Glomerular endothelial cell (primary cell): ENCODE measurements around the gene TMEM17. TPM values are rescaled to one million over a fixed set of nuclear protein-coding genes. Genes with fewer than 3 reads are reported as not detected.

ENCODE experiments used
- DNase-seq: peaks from one replicate; pipeline ENCODE4 v3.0.0-alpha.2; 2011; ENCODE audit warnings: low read depth, low spot score; ENCODE audit errors: extremely low read depth
- total RNA-seq: library from RNA; depleted of rRNA; stranded (reverse); fragments of >200 nt; gene quantifications from 2 replicates; pipeline ENCODE4 v1.2.3, GENCODE V29; 2015

The TMEM17 gene
- total RNA-seq, 1 donor from 2014 or later = 2.9 TPM

- DNase-seq = no peak
Observed at GRCh38 chr2:62474176-62474575, 31.8 kb downstream of the TMEM17 start.

- no peak for DNase-seq
Observed at GRCh38 chr2:62473246-62473827, 32.7 kb downstream of the TMEM17 start.

- no peak for DNase-seq
Observed at GRCh38 chr2:62472312-62472711, 33.7 kb downstream of the TMEM17 start.

DNA sequence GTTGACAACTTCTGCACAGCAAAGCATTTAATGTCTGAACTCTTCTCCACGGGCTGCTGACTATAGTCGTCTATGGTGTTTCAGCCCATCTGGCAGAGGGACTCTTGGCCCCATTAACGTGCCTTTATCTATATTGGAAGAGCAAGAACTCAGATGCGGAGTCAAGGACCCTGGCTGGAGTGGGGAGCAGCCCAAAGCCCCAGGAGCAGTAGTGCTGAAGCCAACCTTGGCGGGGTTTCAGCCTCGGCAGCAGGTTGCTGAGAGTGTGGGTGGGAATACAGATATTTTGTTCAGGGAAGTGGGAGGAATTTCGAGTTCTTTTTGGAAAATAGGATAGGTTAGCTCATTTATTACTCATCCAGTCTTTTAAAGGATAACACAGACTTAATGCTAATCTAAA is 34.2 kb downstream of the TMEM17 start:
- DNase-seq = no peak

DNA sequence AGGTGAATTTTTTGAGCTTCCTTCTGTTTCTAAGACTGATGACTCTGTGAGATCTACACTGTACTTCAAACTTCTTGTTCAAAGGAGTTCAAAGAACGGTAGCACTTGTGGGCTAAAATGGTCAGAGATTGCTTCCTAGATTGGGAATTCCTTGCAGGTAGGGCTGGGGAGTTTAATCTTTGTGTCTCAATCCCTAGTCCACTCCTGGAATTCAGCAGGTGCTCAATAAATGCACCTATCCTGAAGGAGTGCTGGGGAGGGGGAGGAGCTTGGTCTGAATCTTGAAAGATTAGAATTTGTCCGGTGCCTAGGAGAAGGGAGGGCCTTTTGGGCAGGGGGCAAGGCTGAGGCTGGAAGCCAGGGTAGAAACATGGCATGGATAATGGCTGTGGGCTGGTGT is 34.6 kb downstream of the TMEM17 start:
- DNase-seq = no peak

DNA sequence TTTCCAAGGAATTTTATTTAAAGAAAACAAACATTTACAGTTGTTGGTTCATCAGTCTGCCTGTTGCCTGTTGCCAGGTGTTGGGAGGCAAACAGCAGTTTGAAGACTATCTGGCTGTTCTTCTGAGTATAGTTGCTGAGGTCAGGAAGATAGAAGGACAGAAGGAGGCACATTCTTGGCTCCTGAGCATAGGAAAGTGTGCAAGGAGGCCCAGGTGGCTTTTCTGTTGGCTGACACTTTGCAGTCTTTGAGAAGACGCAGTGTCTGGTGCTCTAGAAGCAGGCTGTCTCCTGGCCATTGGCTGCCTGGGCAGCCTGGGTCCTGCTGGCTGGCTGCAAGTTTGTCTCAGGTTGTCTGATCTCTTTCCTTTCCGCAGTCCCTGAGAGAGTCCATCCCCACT is 36.4 kb downstream of the TMEM17 start:
- no peak for DNase-seq

- no peak for DNase-seq
Observed at GRCh38 chr2:62469114-62469513, 36.9 kb downstream of the TMEM17 start.

GRCh38 chr2:62467475-62468321 is 38.3 kb downstream of the TMEM17 start:
- no peak for DNase-seq

DNA sequence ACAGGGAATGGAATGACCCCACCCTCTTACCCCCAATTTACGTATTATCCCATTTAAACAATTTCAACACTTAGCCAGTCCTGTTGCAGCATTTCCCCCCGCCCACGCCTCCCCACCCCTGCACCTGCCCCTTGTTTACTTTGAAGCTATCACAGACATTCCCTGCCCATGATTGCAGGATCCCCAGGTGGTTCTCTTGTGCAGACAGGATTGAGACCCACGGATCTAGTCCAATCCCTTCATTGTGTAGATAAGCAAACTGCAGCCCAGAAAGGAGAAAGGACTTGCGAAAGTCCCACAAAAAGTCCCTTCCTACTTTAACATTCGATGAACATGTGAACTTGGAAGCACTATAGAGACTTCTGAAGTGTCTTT is 38.9 kb downstream of the TMEM17 start:
- no peak for DNase-seq

DNA sequence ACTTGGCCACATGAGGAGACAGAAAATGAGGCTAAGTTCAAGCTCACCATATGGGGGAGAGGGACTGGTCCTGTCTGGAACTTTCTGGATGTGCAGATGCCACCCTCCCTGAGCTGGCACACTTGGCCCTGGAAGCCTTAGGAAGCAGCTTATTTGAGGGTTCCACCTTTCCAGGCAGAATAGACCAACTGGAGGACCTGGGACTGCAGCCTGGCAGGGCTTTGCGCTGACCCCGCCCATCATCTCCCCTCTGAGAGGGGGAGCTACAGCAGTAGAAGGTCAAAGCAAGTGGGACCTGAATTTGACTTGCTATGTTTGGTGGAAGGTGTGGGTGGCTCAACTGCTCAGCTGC is 39.5 kb downstream of the TMEM17 start:
- DNase-seq = no peak

DNA sequence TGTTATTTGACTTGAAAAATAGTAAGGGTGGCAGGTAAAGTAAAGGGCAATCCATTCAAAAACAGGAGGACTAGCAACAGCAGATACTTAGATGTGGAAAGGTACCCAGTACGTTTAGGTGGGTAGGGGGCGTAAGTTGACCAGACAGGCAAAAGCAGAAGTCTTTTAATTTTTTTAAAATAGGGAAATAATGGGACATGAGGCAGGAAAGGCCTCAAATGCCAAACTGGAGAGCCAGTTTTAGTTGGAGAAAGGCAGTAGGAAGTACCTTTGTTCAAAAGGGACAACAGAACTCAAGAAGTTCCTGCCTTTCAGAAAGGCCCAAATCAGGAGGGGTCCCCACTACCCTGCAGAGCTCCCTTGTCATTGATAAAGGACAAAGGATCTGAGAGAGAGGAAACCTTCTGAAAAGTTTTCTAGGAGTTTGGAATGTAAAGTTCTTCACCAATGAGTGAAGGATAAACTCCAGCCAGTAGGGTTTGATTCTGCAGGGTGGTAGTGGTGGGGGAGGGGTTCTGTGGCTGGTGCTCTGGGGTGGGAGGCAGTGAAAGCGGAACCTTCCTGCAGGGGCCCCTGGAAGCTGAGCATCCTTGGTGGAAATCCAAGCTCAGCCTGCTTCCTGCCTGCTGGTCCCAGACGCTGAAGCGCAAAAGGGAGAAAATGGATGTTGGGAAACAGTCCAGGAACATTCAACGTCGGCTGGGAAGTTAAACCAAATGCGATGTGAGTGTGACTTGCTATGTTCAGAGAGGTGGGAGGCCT is 40.1 kb downstream of the TMEM17 start:
- DNase-seq = no peak

DNA sequence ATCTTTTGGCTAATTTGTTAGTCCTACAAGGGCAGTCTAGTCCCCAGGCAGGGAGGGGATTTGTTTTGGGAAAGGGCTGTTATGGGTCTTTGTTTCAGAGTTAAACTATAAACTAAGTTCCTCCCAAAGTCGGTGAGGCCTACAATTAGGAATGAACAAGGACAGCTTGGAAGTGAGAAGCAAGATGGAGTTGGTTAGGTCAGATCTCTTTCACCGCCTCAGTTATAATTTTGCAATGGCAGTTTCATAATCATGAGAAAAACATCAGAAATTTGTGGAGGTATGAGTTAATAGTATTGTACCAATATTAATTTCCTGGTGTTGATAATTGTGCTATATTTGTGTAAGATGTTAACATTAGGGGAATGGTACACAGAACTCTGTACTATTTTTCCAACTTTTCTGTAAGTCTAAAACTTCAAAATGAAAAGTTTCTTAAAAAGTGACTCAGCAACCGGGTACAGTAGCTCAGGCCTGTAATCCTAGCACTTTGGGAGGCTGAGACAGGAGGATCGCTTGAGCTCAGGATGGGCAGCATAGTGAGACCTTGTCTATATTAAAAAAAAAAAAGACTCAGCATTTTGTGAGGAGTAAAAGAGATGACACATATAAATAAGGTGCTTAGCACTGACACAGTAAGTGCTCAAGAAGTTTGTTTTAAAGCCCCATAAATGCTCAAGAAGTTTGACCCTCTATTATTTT is 40.8 kb downstream of the TMEM17 start:
- DNase-seq = no peak

DNA sequence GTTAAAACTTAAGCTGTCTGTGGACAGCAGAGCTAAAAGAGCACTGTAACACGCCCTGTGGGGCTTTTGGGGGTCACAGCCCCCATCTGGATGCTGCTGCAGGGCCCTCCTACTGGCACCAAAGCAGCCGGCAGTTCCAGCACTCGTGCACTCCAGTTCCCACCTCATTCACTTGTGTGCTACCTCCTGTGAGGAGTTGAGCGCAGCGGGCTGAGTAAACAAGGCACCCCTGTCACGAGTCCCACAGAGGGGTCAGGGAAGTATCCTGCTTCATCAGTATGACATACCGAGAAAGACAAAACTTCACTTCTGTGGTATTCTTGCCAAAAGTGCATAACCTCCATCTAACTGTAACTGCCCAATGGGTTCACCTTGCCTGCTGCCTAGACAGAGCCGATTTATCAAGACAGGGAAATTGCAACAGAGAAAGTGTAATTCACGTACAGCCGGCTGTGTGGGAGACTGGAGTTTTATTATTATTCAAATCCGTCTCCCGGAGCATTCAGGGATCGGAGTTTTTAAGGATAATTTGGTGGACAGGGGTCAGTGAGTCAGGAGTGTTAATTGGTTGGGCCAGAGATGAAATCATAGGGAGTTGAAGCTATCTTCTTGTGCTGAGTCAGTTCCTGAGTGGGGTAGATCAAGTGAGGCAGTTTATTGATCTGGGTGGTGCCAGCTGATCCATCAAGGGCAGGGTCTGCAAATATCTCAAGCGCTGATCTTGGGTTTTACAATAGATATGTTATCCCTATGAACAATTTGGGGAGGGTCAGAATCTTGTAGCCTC is 41.6 kb downstream of the TMEM17 start:
- no peak for DNase-seq

DNA sequence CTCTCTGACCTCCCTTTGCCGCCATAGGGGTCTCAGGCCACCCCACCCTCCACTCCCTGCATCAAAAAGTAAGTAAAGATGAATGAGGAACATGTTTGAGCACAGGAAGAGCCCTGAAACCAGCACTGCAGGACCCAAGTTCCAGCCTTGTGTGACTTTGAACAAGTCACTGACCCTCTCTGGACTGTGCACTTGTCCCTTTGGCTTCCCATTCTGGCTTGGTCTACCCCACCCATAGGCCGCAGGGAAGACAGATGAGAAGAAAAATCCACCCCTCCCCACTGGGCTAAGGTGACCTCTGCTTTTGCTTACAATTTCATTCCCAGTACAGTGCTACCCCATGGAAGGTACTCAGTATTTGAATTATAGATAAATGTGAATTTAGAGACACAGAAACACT is 43.8 kb downstream of the TMEM17 start:
- DNase-seq = no peak

GRCh38 chr2:62461707-62462106 is 44.3 kb downstream of the TMEM17 start:
- no peak for DNase-seq

DNA sequence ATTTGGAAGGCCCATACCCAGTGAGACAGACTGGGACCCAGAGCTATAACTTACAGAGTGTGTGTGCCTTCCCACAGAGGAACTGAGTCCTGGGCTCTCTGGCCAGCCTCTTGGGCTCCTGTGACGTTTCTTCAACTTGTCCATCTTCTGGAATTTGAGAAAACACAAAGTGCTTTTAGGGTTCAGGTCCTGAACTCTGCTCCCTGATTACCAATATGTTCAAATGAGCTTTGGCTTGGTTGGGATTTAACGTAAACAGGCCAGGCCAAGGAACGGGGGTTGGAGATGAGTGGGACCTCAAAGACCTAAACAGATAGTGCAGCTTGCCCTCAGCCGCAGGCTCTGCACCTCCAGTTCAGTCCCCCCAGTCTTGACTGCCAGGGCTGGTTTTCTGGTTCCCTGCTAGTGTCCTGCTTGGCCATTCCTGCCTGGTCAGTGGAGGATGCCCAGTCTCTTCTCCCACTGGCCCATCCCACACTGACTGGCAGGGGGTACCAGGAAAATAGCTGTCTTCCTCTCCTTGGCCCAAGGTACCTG is 44.9 kb downstream of the TMEM17 start:
- no peak for DNase-seq

- no peak for DNase-seq
Observed at GRCh38 chr2:62460175-62460574, 45.8 kb downstream of the TMEM17 start.

- no peak for DNase-seq
Observed at GRCh38 chr2:62459672-62460071, 46.3 kb downstream of the TMEM17 start.

- DNase-seq = no peak
Observed at GRCh38 chr2:62459106-62459505, 46.9 kb downstream of the TMEM17 start.

DNA sequence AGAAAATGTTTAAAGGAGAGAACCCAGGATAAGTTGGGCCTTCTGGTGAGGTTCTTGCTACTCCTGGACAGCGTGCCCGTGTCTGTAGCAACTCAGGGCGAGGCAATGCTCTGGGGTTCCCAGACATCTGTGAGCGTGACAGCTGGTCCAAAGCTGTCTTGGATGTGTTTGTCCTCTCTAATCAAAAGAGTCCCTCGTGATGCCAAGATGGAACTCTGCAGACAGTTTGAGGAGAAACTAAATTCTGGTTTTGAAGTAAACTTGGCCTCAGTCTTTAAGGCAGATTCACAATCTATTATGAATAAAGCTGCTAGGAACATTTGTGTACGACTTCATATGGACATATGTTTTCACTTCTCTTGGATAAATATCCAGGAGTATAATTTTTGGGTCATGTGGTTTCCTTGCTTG is 47.3 kb downstream of the TMEM17 start:
- no peak for DNase-seq
